ENCODE measurements around the gene BHMT2.

BHMT2 gene

GRCh38 chr5:79032782-79033181 is 36.8 kb upstream of the BHMT2 start:
- no peak overlapping the region for H3K4me3 Mint-ChIP-seq

GRCh38 chr5:79035237-79035636 is 34.3 kb upstream of the BHMT2 start:
- H3K4me1 Mint-ChIP-seq: no peaks in the 10 kb centered on the region
- H3K4me3 Mint-ChIP-seq: no peak overlapping the region

More at GRCh38 chr5:79032782-79033181, 36.8 kb upstream of the BHMT2 start:
- H3K4me1 Mint-ChIP-seq: no peaks in the 10 kb centered on the region
- TF ChIP-seq CTCF (IDR thresholded peaks at IDR 0.05): no peak
- peaks cover 3% of the 10 kb centered on the region for H3K27me3 Mint-ChIP-seq (ENCODE audit: low read depth, poor library complexity)
- no peaks in the 10 kb centered on the region for H3K9me3 Mint-ChIP-seq
- DNase-seq: no peak
- H3K36me3 Mint-ChIP-seq (ENCODE audit: low read depth): no peaks in the 10 kb centered on the region
- H3K27ac Mint-ChIP-seq: no peak overlapping the region

GRCh38 chr5:79036769-79037168 is 32.8 kb upstream of the BHMT2 start:
- Mint-ChIP-seq H3K27me3 (ENCODE audit: low read depth, poor library complexity) (peaks cover 6% of the 10 kb centered on the region), H3K36me3 (ENCODE audit: low read depth) (no peaks in the 10 kb centered on the region), H3K27ac (no peak overlapping the region), H3K4me1 (no peaks in the 10 kb centered on the region), H3K4me3 (no peak overlapping the region), H3K9me3 (no peaks in the 10 kb centered on the region)
- no peak for DNase-seq
- no peak for TF ChIP-seq CTCF (IDR thresholded peaks at IDR 0.05)

More at GRCh38 chr5:79035237-79035636, 34.3 kb upstream of the BHMT2 start:
- no peak for DNase-seq
- no peaks in the 10 kb centered on the region for H3K9me3 Mint-ChIP-seq
- H3K27ac Mint-ChIP-seq: no peak overlapping the region
- no peaks in the 10 kb centered on the region for H3K36me3 Mint-ChIP-seq (ENCODE audit: low read depth)
- no peak for TF ChIP-seq CTCF (IDR thresholded peaks at IDR 0.05)
- H3K27me3 Mint-ChIP-seq (ENCODE audit: low read depth, poor library complexity): peaks cover 5% of the 10 kb centered on the region

GRCh38 chr5:79042188-79042587 is 27.4 kb upstream of the BHMT2 start:
- Mint-ChIP-seq H3K9me3 (no peaks in the 10 kb centered on the region), H3K4me1 (no peaks in the 10 kb centered on the region), H3K36me3 (ENCODE audit: low read depth) (no peaks in the 10 kb centered on the region), H3K27me3 (ENCODE audit: low read depth, poor library complexity) (peaks cover 11% of the 10 kb centered on the region), H3K27ac (no peak overlapping the region), H3K4me3 (no peak overlapping the region)
- DNase-seq: no peak
- no peak for TF ChIP-seq CTCF (IDR thresholded peaks at IDR 0.05)

GRCh38 chr5:79047199-79047598 is 22.4 kb upstream of the BHMT2 start:
- Mint-ChIP-seq H3K27me3 (ENCODE audit: low read depth, poor library complexity) (peaks cover 5% of the 10 kb centered on the region), H3K27ac (no peak overlapping the region), H3K36me3 (ENCODE audit: low read depth) (no peaks in the 10 kb centered on the region), H3K9me3 (peaks cover 11% of the 10 kb centered on the region), H3K4me3 (no peak overlapping the region), H3K4me1 (no peaks in the 10 kb centered on the region)
- no peak for DNase-seq
- no peak for TF ChIP-seq CTCF (IDR thresholded peaks at IDR 0.05)

- Mint-ChIP-seq H3K27ac (no peak overlapping the region), H3K4me1 (no peaks in the 10 kb centered on the region), H3K4me3 (no peak overlapping the region), H3K36me3 (ENCODE audit: low read depth) (no peaks in the 10 kb centered on the region), H3K27me3 (ENCODE audit: low read depth, poor library complexity) (peaks cover 5% of the 10 kb centered on the region), H3K9me3 (peaks cover 16% of the 10 kb centered on the region)
- DNase-seq: no peak
- TF ChIP-seq CTCF (IDR thresholded peaks at IDR 0.05): no peak
These were observed 21.1 kb upstream of the BHMT2 start for GRCh38 chr5:79048437-79048836.
